B cell (primary cell): Measurements from ENCODE around the gene SFXN5. TPM values are rescaled to one million over a fixed set of nuclear protein-coding genes. Genes with fewer than 3 reads are reported as not detected.

Experiments used
- ATAC-seq: fragments of 200-7000 bp; cut with Tn5 transposase; one replicate; pipeline ENCODE4 v1.10.0; 2021; ENCODE audit warnings: low read depth, mild to moderate bottlenecking, moderate number of reproducible peaks, moderate library complexity
- CTCF ChIA-PET: fragments of 350-600 bp; sonication (Branson Sonifier 250); formaldehyde crosslinking; loops from one replicate; lab custom pipeline; 2021; ENCODE audit warnings: antibody characterized with exemption, inconsistent platforms; lab: Charles Lee
- POLR2A ChIA-PET: fragments of 350-600 bp; sonication (Branson Sonifier 250); formaldehyde crosslinking; loops from one replicate; lab custom pipeline; 2021; ENCODE audit warnings: antibody characterized with exemption; lab: Charles Lee
- DNase-seq: peaks from one replicate; pipeline ENCODE4 v3.0.0; 2013
- H2AFZ ChIP-seq: 2 replicates; pipeline ENCODE4 v1.6.1; 2012; ENCODE audit warnings: mild to moderate bottlenecking, low read depth, low read length; ENCODE audit not compliant: insufficient read depth, poor library complexity, severe bottlenecking
- H3K27ac ChIP-seq, 2 donors: 1 replicate in 1 of 2; 2 replicates in 1 of 2; pipeline ENCODE4 v1.5.1; 2012 to 2013; ENCODE audit warnings: low read length in 2 of 2, mild to moderate bottlenecking in 2 of 2, moderate library complexity in 1 of 2
- H3K27me3 ChIP-seq, 4 experiments: fragments of 200-600 bp in 1 of 4; sonication (generic) in 1 of 4; replicated peaks in 1 of 4; 1 replicate in 2 of 4; 2 replicates in 2 of 4; pipeline versions ENCODE4 v1.6.1 to v1.7.0; 2013 to 2016; ENCODE audit warnings: low read length in 3 of 4, mild to moderate bottlenecking in 2 of 4, mixed read lengths in 1 of 4, moderate library complexity in 1 of 4; ENCODE audit not compliant: insufficient read depth in 4 of 4, control insufficient read depth in 3 of 4; ENCODE audit errors: control extremely low read depth in 1 of 4
- H3K36me3 ChIP-seq, 2 experiments: replicated peaks in 1 of 2; 1 replicate in 1 of 2; 2 replicates in 1 of 2; pipeline versions ENCODE4 v1.6.1 to v1.7.1; 2013; ENCODE audit warnings: low read length in 1 of 2; ENCODE audit not compliant: insufficient read depth in 2 of 2, control insufficient read depth in 1 of 2; ENCODE audit errors: control extremely low read depth in 1 of 2, extremely low read depth in 1 of 2
- H3K4me1 ChIP-seq, 2 donors: fragments of 200-600 bp in 1 of 2; sonication (generic) in 1 of 2; 1 replicate in 1 of 2; 2 replicates in 1 of 2; pipeline versions ENCODE4 v1.5.1 to v1.6.1; 2013 to 2017; ENCODE audit warnings: low read length in 2 of 2; ENCODE audit not compliant: control insufficient read depth in 2 of 2, insufficient read depth in 2 of 2
- H3K4me2 ChIP-seq: replicated peaks from 2 replicates; pipeline ENCODE3; 2012; ENCODE audit warnings: mild to moderate bottlenecking, low read depth, low read length; ENCODE audit not compliant: poor library complexity, severe bottlenecking
- H3K4me3 ChIP-seq, 5 experiments: fragments of 200-600 bp in 1 of 5; sonication (generic) in 1 of 5; 1 replicate in 3 of 5; 2 replicates in 2 of 5; pipeline versions ENCODE4 v1.5.1 to v1.7.0; 2011 to 2016; ENCODE audit warnings: low read length in 4 of 5, mild to moderate bottlenecking in 4 of 5, low read depth in 2 of 5, control low read depth in 1 of 5, moderate library complexity in 1 of 5; ENCODE audit not compliant: insufficient read depth in 1 of 5; ENCODE audit errors: control extremely low read depth in 1 of 5, extremely low read depth in 1 of 5
- H3K79me2 ChIP-seq: fragments of 200-600 bp; sonication (generic); one replicate; pipeline ENCODE4 v1.6.0; 2016; ENCODE audit warnings: low read length; ENCODE audit not compliant: control insufficient read depth, insufficient read depth
- H3K9ac ChIP-seq: fragments of 200-600 bp; sonication (generic); 2 replicates; pipeline ENCODE4 v1.6.1; 2017; ENCODE audit warnings: mild to moderate bottlenecking, low read length, moderate library complexity
- H3K9me3 ChIP-seq, 3 donors: one replicate each; pipeline versions ENCODE4 v1.6.1 to v1.7.1; 2013; ENCODE audit warnings: low read length in 2 of 3; ENCODE audit not compliant: control insufficient read depth in 2 of 3, insufficient read depth in 1 of 3; ENCODE audit errors: control extremely low read depth in 1 of 3
- H4K20me1 ChIP-seq: 2 replicates; pipeline ENCODE4 v1.6.0; 2012; ENCODE audit warnings: mild to moderate bottlenecking, low read length; ENCODE audit not compliant: insufficient read depth, control insufficient read depth, poor library complexity, severe bottlenecking
- H3K27ac Mint-ChIP-seq: one replicate; pipeline ENCODE4 v1.8.0; 2021; ENCODE audit warnings: mixed read lengths
- H3K27me3 Mint-ChIP-seq: one replicate; pipeline ENCODE4 v1.8.0; 2021; ENCODE audit warnings: mixed read lengths
- H3K4me1 Mint-ChIP-seq: one replicate; pipeline ENCODE4 v1.8.0; 2021; ENCODE audit warnings: mixed read lengths
- H3K4me3 Mint-ChIP-seq: one replicate; pipeline ENCODE4 v1.8.0; 2021; ENCODE audit warnings: mixed read lengths
- H3K9me3 Mint-ChIP-seq: one replicate; pipeline ENCODE4 v1.8.0; 2022; ENCODE audit warnings: mixed read lengths; ENCODE audit not compliant: insufficient read depth
- CTCF ChIP-seq: fragments of 200-600 bp; IDR thresholded peaks from one replicate; pipeline ENCODE4 v1.8.0; 2022; ENCODE audit warnings: antibody characterized with exemption, mild to moderate bottlenecking
- EZH2 ChIP-seq: IDR thresholded peaks from 2 replicates; pipeline ENCODE4 v1.6.1; 2012; ENCODE audit warnings: borderline replicate concordance, low read depth, mild to moderate bottlenecking, moderate library complexity, low read length; ENCODE audit not compliant: insufficient read depth, poor library complexity, severe bottlenecking
- WGBS: methylation state at CpG from one replicate; pipeline ENCODE4 v1.1.5; 2013; ENCODE audit warnings: missing lambda C conversion rate; ENCODE audit not compliant: insufficient coverage; 5-methylcytosine and 5-hydroxymethylcytosine counted together
- intact Hi-C: fragments of 100-400 bp; cut with micrococcal nuclease; formaldehyde crosslinking; loops from one replicate; pipeline ENCODE4 v1.10.0; 2022
- polyA plus RNA-seq: library from polyadenylated mRNA; depleted of rRNA; stranded (reverse); fragments of >200 nt; gene quantifications from 2 replicates; pipeline ENCODE4 v1.2.3, GENCODE V29; 2012
- total RNA-seq, 2 donors: library from RNA; stranded (reverse); fragments of 120-200 nt in 1 of 2; gene quantifications; 1 replicate in 1 of 2; 2 replicates in 1 of 2; pipeline versions ENCODE4 v1.2.3 to v1.2.4, GENCODE V29; 2013 to 2022

The SFXN5 gene
- total and polyA plus RNA-seq, 2 donors (not counting 1 experiment from before 2014, with no cell fraction given), result 8.0 to 16.9 TPM

- CTCF ChIA-PET, result interaction anchor here (0.9 kb wide), 1 partner anchor 10 kb away, joined by 3 read pairs; no protein-coding TSS in a partner anchor
These were observed 4.2 kb upstream of the SFXN5 start for GRCh38 chr2:73075477-73076373.

More at GRCh38 chr2:73075477-73076373, 4.2 kb upstream of the SFXN5 start:
- Histone ChIP-seq H3K9me3 (no peaks in the 10 kb centered on the region), H3K4me2 (no peak overlapping the region), H3K9ac (no peak overlapping the region), H3K27me3 (peaks cover 0 to 3% (median 0%) of the 10 kb centered on the region in 4 experiments), H3K4me3 (no peak overlapping the region), H3K79me2 (no peaks in the 10 kb centered on the region), H3K36me3 (no peaks in the 10 kb centered on the region), H2AFZ (no peak overlapping the region), H3K4me1 (peaks cover 0 to 6% of the 10 kb centered on the region in 2 donors), H4K20me1 (no peaks in the 10 kb centered on the region), H3K27ac (no peak overlapping the region)
- H3K27ac Mint-ChIP-seq, result no peak overlapping the region
- 95% methylated on average over 23 of the region's 23 CpGs for WGBS
- DNase-seq (no peak), ATAC-seq (no peak)
- intact Hi-C loops, result no loop called here
- H3K27me3 Mint-ChIP-seq, result peaks cover 11% of the 10 kb centered on the region
- TF ChIP-seq CTCF (no peak), EZH2 (no peak)
- POLR2A ChIA-PET, result no interaction called here
- H3K9me3 Mint-ChIP-seq, result no peaks in the 10 kb centered on the region
- H3K4me3 Mint-ChIP-seq, result no peak overlapping the region
- H3K4me1 Mint-ChIP-seq, result peaks cover 8% of the 10 kb centered on the region
